ENCODE data around the gene CIZ1.

GRCh38 chr9:128148509-128149000, 42.8 kb downstream of the CIZ1 start:
- TF ChIP-seq, protein P1, sequence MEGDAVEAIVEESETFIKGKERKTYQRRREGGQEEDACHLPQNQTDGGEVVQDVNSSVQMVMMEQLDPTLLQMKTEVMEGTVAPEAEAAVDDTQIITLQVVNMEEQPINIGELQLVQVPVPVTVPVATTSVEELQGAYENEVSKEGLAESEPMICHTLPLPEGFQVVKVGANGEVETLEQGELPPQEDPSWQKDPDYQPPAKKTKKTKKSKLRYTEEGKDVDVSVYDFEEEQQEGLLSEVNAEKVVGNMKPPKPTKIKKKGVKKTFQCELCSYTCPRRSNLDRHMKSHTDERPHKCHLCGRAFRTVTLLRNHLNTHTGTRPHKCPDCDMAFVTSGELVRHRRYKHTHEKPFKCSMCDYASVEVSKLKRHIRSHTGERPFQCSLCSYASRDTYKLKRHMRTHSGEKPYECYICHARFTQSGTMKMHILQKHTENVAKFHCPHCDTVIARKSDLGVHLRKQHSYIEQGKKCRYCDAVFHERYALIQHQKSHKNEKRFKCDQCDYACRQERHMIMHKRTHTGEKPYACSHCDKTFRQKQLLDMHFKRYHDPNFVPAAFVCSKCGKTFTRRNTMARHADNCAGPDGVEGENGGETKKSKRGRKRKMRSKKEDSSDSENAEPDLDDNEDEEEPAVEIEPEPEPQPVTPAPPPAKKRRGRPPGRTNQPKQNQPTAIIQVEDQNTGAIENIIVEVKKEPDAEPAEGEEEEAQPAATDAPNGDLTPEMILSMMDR (IDR thresholded peaks at IDR 0.05; ENCODE audit: low read depth, low read length, poor library complexity, severe bottlenecking) = no peak
- no peak for TF ChIP-seq EZH2phosphoT487 (IDR thresholded peaks at IDR 0.05; ENCODE audit: borderline replicate concordance, low read length)

All from DOHH2 (cell line).